Lung (tissue), 12 donors: ENCODE measurements around the gene FAM120A. TPM values are rescaled to one million over a fixed set of nuclear protein-coding genes. Genes with fewer than 3 reads are reported as not detected.
A peak's percentile ranks its signal among the peaks of the same experiment; 100 is the strongest.

ENCODE experiments used
- ATAC-seq: fragments of 200-7000 bp; cut with Tn5 transposase; one replicate; pipeline ENCODE4 v1.9.1; 2020; ENCODE audit warnings: moderate number of reproducible peaks; ENCODE audit not compliant: insufficient read depth, low FRiP score
- DNase-seq, 3 donors: peaks; one replicate each; pipeline ENCODE4 v3.0.0-alpha.2; 2013 to 2017
- H3K27ac ChIP-seq, 2 donors: one replicate each; pipeline ENCODE4 v1.5.1; 2013; ENCODE audit warnings: mild to moderate bottlenecking in 2 of 2, moderate library complexity in 2 of 2, control low read depth in 1 of 2, inconsistent platforms in 1 of 2, low read depth in 1 of 2, low read length in 1 of 2
- H3K27me3 ChIP-seq, 3 donors: one replicate each; pipeline ENCODE4 v1.5.1; 2013; ENCODE audit warnings: low read length in 2 of 3; ENCODE audit not compliant: control insufficient read depth in 3 of 3, insufficient read depth in 3 of 3
- H3K36me3 ChIP-seq, 4 donors: one replicate each; pipeline ENCODE4 v1.5.1; 2013; ENCODE audit warnings: low read length in 4 of 4, mild to moderate bottlenecking in 1 of 4, moderate library complexity in 1 of 4; ENCODE audit not compliant: control insufficient read depth in 4 of 4, insufficient read depth in 4 of 4
- H3K4me1 ChIP-seq, 5 donors: one replicate each; pipeline ENCODE4 v1.5.1; 2013; ENCODE audit warnings: low read length in 5 of 5, mild to moderate bottlenecking in 2 of 5, moderate library complexity in 1 of 5; ENCODE audit not compliant: control insufficient read depth in 5 of 5, insufficient read depth in 5 of 5
- H3K4me3 ChIP-seq: one replicate; pipeline ENCODE4 v1.5.1; 2013; ENCODE audit warnings: mild to moderate bottlenecking, control low read depth, moderate library complexity
- H3K9ac ChIP-seq, 2 donors: one replicate each; pipeline ENCODE4 v1.5.1; 2013; ENCODE audit warnings: low read length in 2 of 2, control low read depth in 1 of 2; ENCODE audit not compliant: insufficient read depth in 1 of 2
- H3K9me3 ChIP-seq, 4 donors: one replicate each; pipeline ENCODE4 v1.5.1; 2013; ENCODE audit warnings: low read length in 3 of 4, mild to moderate bottlenecking in 1 of 4, moderate library complexity in 1 of 4; ENCODE audit not compliant: control insufficient read depth in 4 of 4, insufficient read depth in 3 of 4
- CTCF ChIP-seq: IDR thresholded peaks from 2 replicates; pipeline ENCODE4 v1.5.1; 2012; ENCODE audit warnings: mild to moderate bottlenecking; ENCODE audit errors: control extremely low read depth, extremely low read depth
- WGBS, 2 donors: extraction: QIAGEN DNeasy Blood & Tissue Kit; methylation state at CpG; one replicate each; pipeline ENCODE4 v1.1.7; 2013; 5-methylcytosine and 5-hydroxymethylcytosine counted together
- polyA plus RNA-seq, 2 donors: library from polyadenylated mRNA; stranded (reverse); fragments of 200-250 nt; gene quantifications; one replicate each; pipeline ENCODE4 v1.2.1, GENCODE V29; 2013
- total RNA-seq, 2 donors: library from RNA; depleted of rRNA in 1 of 2; stranded (reverse); fragments of >200 nt in 1 of 2; gene quantifications; one replicate each; pipeline ENCODE4 v1.2.1, GENCODE V29; 2014 to 2021
- donor health status: control.
- donor health status: control.
- donor health status: Bipolar disorder and iron deficiency.
- donor health status: healthy.
- donor health status: DM: yes; HTN: yes; CAD: no.

The FAM120A gene
- total and polyA plus RNA-seq, 4 donors: 44.9 to 134 (median 91.2) TPM

GRCh38 chr9:93596399-93596798, 144.9 kb downstream of the FAM120A start:
- peaks cover 0 to 37% (median 0%) of the 10 kb centered on the region in 5 donors for H3K4me1 ChIP-seq
- no peak for DNase-seq
- H3K4me3 ChIP-seq: no peak overlapping the region
- WGBS, 2 donors: 78 to 82% methylated on average over 4 of the region's 4 CpGs
- H3K27me3 ChIP-seq: no peaks in the 10 kb centered on the region
- no peak overlapping the region for H3K27ac ChIP-seq
- H3K9me3 ChIP-seq: no peaks in the 10 kb centered on the region
- H3K36me3 ChIP-seq: no peaks in the 10 kb centered on the region
- ATAC-seq: no peak
- H3K9ac ChIP-seq: no peak overlapping the region
- no peak for TF ChIP-seq CTCF

DNA sequence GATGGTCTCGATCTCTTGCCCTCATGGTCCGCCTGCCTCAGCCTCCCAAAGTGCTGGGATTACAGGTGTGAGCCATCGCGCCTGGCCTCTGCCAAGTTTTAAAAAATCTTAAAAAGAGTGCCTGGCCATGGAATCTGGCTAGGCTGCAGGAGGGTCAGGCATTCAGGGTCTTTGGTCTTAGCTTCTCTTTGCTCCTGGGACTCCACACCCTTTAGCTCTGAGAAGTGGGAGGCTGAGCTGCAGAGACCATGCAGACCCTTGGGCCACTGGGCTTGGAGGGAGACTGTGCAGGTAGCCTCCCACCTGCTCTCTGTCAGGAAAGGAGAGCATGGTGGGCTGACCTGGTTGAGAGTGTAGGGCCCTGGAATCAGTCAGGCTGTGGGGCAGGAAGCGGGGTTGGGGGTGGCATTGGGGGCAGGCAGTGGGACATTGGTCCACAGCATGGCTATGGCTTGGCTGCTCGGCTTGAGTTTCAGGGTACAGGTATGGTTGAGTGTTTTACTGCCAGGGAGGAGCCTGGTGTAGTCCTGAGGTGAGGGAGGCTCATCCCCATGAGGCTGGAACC, 145.7 kb downstream of the FAM120A start:
- H3K4me1 ChIP-seq: peaks cover 0 to 37% (median 0%) of the 10 kb centered on the region in 5 donors
- H3K4me3 ChIP-seq: no peak overlapping the region
- WGBS, 2 donors: 97 to 98% methylated on average over 6 of the region's 6 CpGs

GRCh38 chr9:93597871-93598646, 146.6 kb downstream of the FAM120A start:
- Histone ChIP-seq H3K4me3 (no peak overlapping the region), H3K36me3 (no peaks in the 10 kb centered on the region), H3K4me1 (peaks cover 0 to 37% (median 0%) of the 10 kb centered on the region in 5 donors), H3K9me3 (no peaks in the 10 kb centered on the region), H3K27me3 (no peaks in the 10 kb centered on the region), H3K27ac (peak overlapping the region; percentile 7 to 60), H3K9ac (peak overlapping the region in 1 of 2 donors; percentile 25)
- ATAC-seq (no peak), DNase-seq (no peak)
- TF ChIP-seq CTCF: no peak
- WGBS, 2 donors: 87% methylated on average over 15 of the region's 15 CpGs

More for the DNA sequence above, 145.7 kb downstream of the FAM120A start:
- Histone ChIP-seq H3K27ac (no peak overlapping the region), H3K9ac (no peak overlapping the region), H3K9me3 (no peaks in the 10 kb centered on the region), H3K36me3 (no peaks in the 10 kb centered on the region), H3K27me3 (no peaks in the 10 kb centered on the region)
- TF ChIP-seq CTCF: no peak
- no peak for ATAC-seq
- no peak for DNase-seq
